HepG2 (cell line): Measurements from ENCODE around the gene PXYLP1. TPM values are rescaled to one million over a fixed set of nuclear protein-coding genes. Genes with fewer than 3 reads are reported as not detected.
A peak's percentile ranks its signal among the peaks of the same experiment; 100 is the strongest.

Source experiments
- ATAC-seq: fragments of 200-7000 bp; cut with Tn5 transposase; 3 replicates; pipeline ENCODE4 v1.9.1; 2020; ENCODE audit warnings: mild to moderate bottlenecking, moderate library complexity
- Bru-seq: library from RNA; stranded (reverse); fragments of 400-500 nt; gene quantifications from one replicate; lab custom pipeline; 2021; lab: Mats Ljungman, UMichigan
- BruChase-seq, 2 experiments: library from RNA; stranded (reverse); fragments of 400-500 nt; gene quantifications; one replicate each; lab custom pipeline; 2021; lab: Mats Ljungman, UMichigan
- BruUV-seq: library from RNA; stranded (reverse); fragments of 400-500 nt; replicated peaks from 2 replicates; lab custom pipeline; 2021; lab: Mats Ljungman, UMichigan
- CTCF ChIA-PET: fragments of 300-600 bp; formaldehyde crosslinking; extraction: SDS; loops from one replicate; lab custom pipeline; 2021; ENCODE audit warnings: low total read pairs, inconsistent platforms, low intra/inter-chr PET ratio; lab: Yijun Ruan, JAX
- POLR2A ChIA-PET: fragments of 350-600 bp; sonication (Branson Sonifier 250); formaldehyde crosslinking; loops from one replicate; lab custom pipeline; 2020; ENCODE audit warnings: antibody characterized with exemption, inconsistent platforms; lab: Yijun Ruan, JAX
- DNase-seq: peaks from one replicate; pipeline ENCODE4 v3.0.0-alpha.2; 2015; ENCODE audit warnings: low spot score
- FAIRE-seq: peaks from 3 replicates; lab custom pipeline; 2011; peaks lifted over from hg19 to GRCh38; lab: Jason Lieb, UNC
- H2AFZ ChIP-seq: one replicate; pipeline ENCODE4 v1.6.1; 2011; ENCODE audit warnings: low read length, inconsistent platforms
- H3K27ac ChIP-seq: fragments of 300-600 bp; 3 replicates; pipeline ENCODE4 v1.8.0; 2011; ENCODE audit warnings: mixed run types, mild to moderate bottlenecking, mixed read lengths, low read length, inconsistent platforms; ENCODE audit not compliant: insufficient read depth; ENCODE audit errors: extremely low read length
- H3K27me3 ChIP-seq, 2 experiments: fragments of 200-600 bp in 1 of 2; 2 replicates in 1 of 2; 3 replicates in 1 of 2; pipeline versions ENCODE4 v1.6.0 to v1.8.0; 2011; ENCODE audit warnings: low read length in 2 of 2, mild to moderate bottlenecking in 2 of 2, moderate library complexity in 2 of 2, inconsistent platforms in 1 of 2; ENCODE audit not compliant: insufficient read depth in 2 of 2, control insufficient read depth in 1 of 2
- H3K36me3 ChIP-seq, 2 experiments: fragments of 200-600 bp in 1 of 2; replicated peaks in 1 of 2; 2 replicates in 1 of 2; 3 replicates in 1 of 2; pipeline versions ENCODE4 v1.5.1 to v1.8.0; 2011; ENCODE audit warnings: low read length in 2 of 2, inconsistent platforms in 1 of 2; ENCODE audit not compliant: insufficient read depth in 2 of 2, control insufficient read depth in 1 of 2
- H3K4me1 ChIP-seq: 2 replicates; pipeline ENCODE4 v1.5.1; 2012; ENCODE audit warnings: low read length, inconsistent platforms; ENCODE audit not compliant: insufficient read depth
- H3K4me2 ChIP-seq: 2 replicates; pipeline ENCODE4 v1.6.0; 2011; ENCODE audit warnings: low read depth, low read length, inconsistent platforms
- H3K4me3 ChIP-seq, 3 experiments: fragments of 200-600 bp in 1 of 3; sonication (generic), shearing (Covaris generic) in 1 of 3; replicated peaks in 1 of 3; 2 replicates each; pipeline ENCODE4 v1.5.1; 2011 to 2016; ENCODE audit warnings: low read length in 3 of 3, inconsistent platforms in 2 of 3, low read depth in 2 of 3, mild to moderate bottlenecking in 2 of 3, control low read depth in 1 of 3, mixed read lengths in 1 of 3; ENCODE audit not compliant: insufficient read depth in 1 of 3
- H3K79me2 ChIP-seq: one replicate; pipeline ENCODE4 v1.6.1; 2011; ENCODE audit warnings: low read length, inconsistent platforms; ENCODE audit not compliant: insufficient read depth
- H3K9ac ChIP-seq: 2 replicates; pipeline ENCODE4 v1.6.0; 2011; ENCODE audit warnings: mild to moderate bottlenecking, low read depth, low read length, inconsistent platforms; ENCODE audit not compliant: insufficient read depth
- H3K9me3 ChIP-seq: 2 replicates; pipeline ENCODE4 v1.5.1; 2012; ENCODE audit warnings: mild to moderate bottlenecking, low read length
- H4K20me1 ChIP-seq: 2 replicates; pipeline ENCODE4 v1.6.0; 2011; ENCODE audit warnings: inconsistent platforms, mild to moderate bottlenecking, low read length, moderate library complexity; ENCODE audit not compliant: insufficient read depth
- GZF1 ChIP-seq: sonication (generic); formaldehyde crosslinking; IDR thresholded peaks from 2 replicates; pipeline ENCODE4 v1.5.1; 2020; ENCODE audit warnings: mild to moderate bottlenecking, missing genetic modification reagents
- HNRNPK ChIP-seq: fragments of 200-400 bp; formaldehyde crosslinking; IDR thresholded peaks from 2 replicates; pipeline ENCODE4 v1.6.1; 2018; ENCODE audit warnings: low read length, low read depth, moderate library complexity, mild to moderate bottlenecking; ENCODE audit not compliant: poor library complexity, severe bottlenecking
- HOXA3 ChIP-seq: sonication (generic); formaldehyde crosslinking; IDR thresholded peaks from 2 replicates; pipeline ENCODE4 v1.5.0; 2020; ENCODE audit warnings: missing genetic modification reagents
- IRX3 ChIP-seq: sonication (generic); formaldehyde crosslinking; IDR thresholded peaks from 2 replicates; pipeline ENCODE4 v1.8.1; 2023; ENCODE audit warnings: mild to moderate bottlenecking, low read depth, missing genetic modification reagents, borderline replicate concordance
- NFIB ChIP-seq: sonication (generic); formaldehyde crosslinking; IDR thresholded peaks from 2 replicates; pipeline ENCODE4 v1.9.0; 2021; ENCODE audit warnings: missing genetic modification reagents, mild to moderate bottlenecking, borderline replicate concordance
- PCBP1 ChIP-seq: fragments of 200-400 bp; formaldehyde crosslinking; IDR thresholded peaks from 2 replicates; pipeline ENCODE4 v1.6.1; 2017; ENCODE audit warnings: mild to moderate bottlenecking, low read depth, low read length, borderline replicate concordance
- POGZ ChIP-seq: sonication (generic); formaldehyde crosslinking; IDR thresholded peaks from 2 replicates; pipeline ENCODE4 v1.4.0; 2020; ENCODE audit warnings: mild to moderate bottlenecking, missing genetic modification reagents
- SALL1 ChIP-seq: sonication (generic); formaldehyde crosslinking; IDR thresholded peaks from 2 replicates; pipeline ENCODE4 v1.8.0; 2022; ENCODE audit warnings: mild to moderate bottlenecking, missing genetic modification reagents
- ZBTB7A ChIP-seq: sonication (generic); formaldehyde crosslinking; IDR thresholded peaks from 2 replicates; pipeline ENCODE4 v1.8.0; 2022; ENCODE audit warnings: mild to moderate bottlenecking, missing genetic modification reagents
- ZFX ChIP-seq: sonication (generic); formaldehyde crosslinking; IDR thresholded peaks from 2 replicates; pipeline ENCODE4 v1.4.0; 2020; ENCODE audit warnings: mild to moderate bottlenecking, low read depth, missing genetic modification reagents, moderate library complexity
- ZMYM3 ChIP-seq: sonication (generic); formaldehyde crosslinking; IDR thresholded peaks from 2 replicates; pipeline ENCODE4 v1.5.1; 2020; ENCODE audit warnings: mild to moderate bottlenecking, missing genetic modification reagents
- ZMYM4 ChIP-seq: sonication (generic); formaldehyde crosslinking; IDR thresholded peaks from 2 replicates; pipeline ENCODE4 v1.8.1; 2023; ENCODE audit warnings: mild to moderate bottlenecking, missing genetic modification reagents
- ZNF615 ChIP-seq: sonication (generic); formaldehyde crosslinking; IDR thresholded peaks from 2 replicates; pipeline ENCODE4 v1.5.0; 2020; ENCODE audit warnings: mild to moderate bottlenecking, missing genetic modification reagents, borderline replicate concordance
- WGBS: methylation state at CpG from one replicate; pipeline ENCODE4 v1.1.6; 2017; ENCODE audit warnings: low lambda C conversion rate; 5-methylcytosine and 5-hydroxymethylcytosine counted together
- in situ Hi-C: cut with HindIII; loops from 2 replicates; pipeline ENCODE4 v1.10.0; 2017; ENCODE audit warnings: low pct_unique_long_range_greater_than_20kb; ENCODE audit not compliant: extremely low pct_ligation_motif_present
- intact Hi-C: fragments of 100-400 bp; cut with micrococcal nuclease; formaldehyde crosslinking; loops from one replicate; pipeline ENCODE4 v1.10.0; 2022; ENCODE audit not compliant: unreplicated experiment
- long read RNA-seq, 2 experiments: library from RNA in 1 of 2; library from polyadenylated mRNA in 1 of 2; stranded (forward) in 1 of 2; unstranded in 1 of 2; transcript quantifications; one replicate each; pipeline ENCODE4 v2.0.0, GENCODE V29; 2019 to 2022
- polyA minus RNA-seq, 3 experiments: library from RNA; depleted of rRNA, polyadenylated mRNA; stranded (reverse); fragments of >200 nt; gene quantifications; 2 replicates each; pipeline ENCODE4 v1.2.3, GENCODE V29; 2011; ENCODE audit warnings: low replicate concordance in 1 of 3
- polyA plus RNA-seq, 8 experiments: library from polyadenylated mRNA; depleted of rRNA in 3 of 8; stranded (reverse) in 7 of 8; unstranded in 1 of 8; fragments of >200 nt; fragmentation: Illumina TruSeq in 4 of 8; extraction: Trizol in 4 of 8; gene quantifications; 2 replicates each; pipeline versions ENCODE4 v1.2.1 to v1.2.3, GENCODE V29; 2011 to 2016; ENCODE audit warnings: low read depth in 4 of 8, missing spikeins in 1 of 8, mixed read lengths in 1 of 8; ENCODE audit not compliant: insufficient read depth in 1 of 8
- total RNA-seq, 5 experiments: library from RNA; depleted of rRNA; stranded (reverse); fragments of >200 nt; fragmentation: Illumina TruSeq; extraction: Trizol; gene quantifications; 2 replicates each; pipeline ENCODE4 v1.2.3, GENCODE V29; 2016; ENCODE audit warnings: low read depth in 1 of 5
- TF ChIP-seq, protein P1 (sequence below): sonication (generic); formaldehyde crosslinking; IDR thresholded peaks from 2 replicates; pipeline ENCODE4 v1.8.0; 2022; ENCODE audit warnings: low read depth, missing genetic modification reagents

The PXYLP1 gene, protein sequence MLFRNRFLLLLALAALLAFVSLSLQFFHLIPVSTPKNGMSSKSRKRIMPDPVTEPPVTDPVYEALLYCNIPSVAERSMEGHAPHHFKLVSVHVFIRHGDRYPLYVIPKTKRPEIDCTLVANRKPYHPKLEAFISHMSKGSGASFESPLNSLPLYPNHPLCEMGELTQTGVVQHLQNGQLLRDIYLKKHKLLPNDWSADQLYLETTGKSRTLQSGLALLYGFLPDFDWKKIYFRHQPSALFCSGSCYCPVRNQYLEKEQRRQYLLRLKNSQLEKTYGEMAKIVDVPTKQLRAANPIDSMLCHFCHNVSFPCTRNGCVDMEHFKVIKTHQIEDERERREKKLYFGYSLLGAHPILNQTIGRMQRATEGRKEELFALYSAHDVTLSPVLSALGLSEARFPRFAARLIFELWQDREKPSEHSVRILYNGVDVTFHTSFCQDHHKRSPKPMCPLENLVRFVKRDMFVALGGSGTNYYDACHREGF
- total RNA-seq (2016; rRNA removed; fragmentation: Illumina TruSeq; extraction: Trizol) (6.4 and 8.1 TPM in 2 replicates), polyA plus RNA-seq (2011; rRNA removed) (4.9 and 5.7 TPM in 2 replicates), polyA minus RNA-seq (2011; rRNA and poly(A)+ RNA removed; ENCODE audit: low replicate concordance) (5.3 and 8.0 TPM in 2 replicates), Bru-seq, nascent RNA (percentile 51 among the genes with signal in this experiment), BruChase-seq, experiment 1, labeled RNA remaining after a 6-hour chase (percentile 52 among the genes with signal in this experiment), BruChase-seq, experiment 2, labeled RNA remaining after a 2-hour chase (percentile 49 among the genes with signal in this experiment)
- total RNA-seq (2016; cell fraction: cytosol; rRNA removed; fragmentation: Illumina TruSeq; extraction: Trizol; ENCODE audit: low read depth), result 3.5 and 4.5 TPM in 2 replicates
- 8.4 and 8.5 TPM in 2 replicates for total RNA-seq (2016; cell fraction: insoluble cytoplasmic fraction; rRNA removed; fragmentation: Illumina TruSeq; extraction: Trizol)
- 6.6 and 9.0 TPM in 2 replicates for total RNA-seq (2016; cell fraction: membrane; rRNA removed; fragmentation: Illumina TruSeq; extraction: Trizol)
- 13.1 and 13.2 TPM in 2 replicates for total RNA-seq (2016; cell fraction: nucleus; rRNA removed; fragmentation: Illumina TruSeq; extraction: Trizol)
- 3.5 and 3.6 TPM in 2 replicates for polyA plus RNA-seq (2011; cell fraction: cytosol; rRNA removed)
- 6.9 and 7.8 TPM in 2 replicates for polyA plus RNA-seq (2011; cell fraction: nucleus; rRNA removed)
- 5.2 and 6.5 TPM in 2 replicates for polyA plus RNA-seq (2012)
- 5.3 and 5.5 TPM in 2 replicates for polyA plus RNA-seq (2016; cell fraction: cytosol; fragmentation: Illumina TruSeq; extraction: Trizol; ENCODE audit: low read depth)
- 7.7 and 8.6 TPM in 2 replicates for polyA plus RNA-seq (2016; cell fraction: insoluble cytoplasmic fraction; fragmentation: Illumina TruSeq; extraction: Trizol; ENCODE audit: low read depth)
- polyA plus RNA-seq (2016; cell fraction: membrane; fragmentation: Illumina TruSeq; extraction: Trizol; ENCODE audit: low read depth), result 5.3 and 5.7 TPM in 2 replicates
- polyA plus RNA-seq (2016; cell fraction: nucleus; fragmentation: Illumina TruSeq; extraction: Trizol; ENCODE audit: insufficient read depth, low read depth), result 15.5 and 16.4 TPM in 2 replicates
- polyA minus RNA-seq (2011; cell fraction: cytosol; rRNA and poly(A)+ RNA removed), result 3.1 and 4.8 TPM in 2 replicates
- 6.4 and 9.3 TPM in 2 replicates for polyA minus RNA-seq (2011; cell fraction: nucleus; rRNA and poly(A)+ RNA removed)
- long read RNA-seq, experiment 1, partial matches to known transcripts, result 0 of 6 reads
- long read RNA-seq, experiment 1, other reads (novel, unspliced or antisense), result 1 of 6 reads
- long read RNA-seq, experiment 2, partial matches to known transcripts, result 3 of 7 reads
- long read RNA-seq, experiment 2, other reads (novel, unspliced or antisense), result 2 of 7 reads

DNA sequence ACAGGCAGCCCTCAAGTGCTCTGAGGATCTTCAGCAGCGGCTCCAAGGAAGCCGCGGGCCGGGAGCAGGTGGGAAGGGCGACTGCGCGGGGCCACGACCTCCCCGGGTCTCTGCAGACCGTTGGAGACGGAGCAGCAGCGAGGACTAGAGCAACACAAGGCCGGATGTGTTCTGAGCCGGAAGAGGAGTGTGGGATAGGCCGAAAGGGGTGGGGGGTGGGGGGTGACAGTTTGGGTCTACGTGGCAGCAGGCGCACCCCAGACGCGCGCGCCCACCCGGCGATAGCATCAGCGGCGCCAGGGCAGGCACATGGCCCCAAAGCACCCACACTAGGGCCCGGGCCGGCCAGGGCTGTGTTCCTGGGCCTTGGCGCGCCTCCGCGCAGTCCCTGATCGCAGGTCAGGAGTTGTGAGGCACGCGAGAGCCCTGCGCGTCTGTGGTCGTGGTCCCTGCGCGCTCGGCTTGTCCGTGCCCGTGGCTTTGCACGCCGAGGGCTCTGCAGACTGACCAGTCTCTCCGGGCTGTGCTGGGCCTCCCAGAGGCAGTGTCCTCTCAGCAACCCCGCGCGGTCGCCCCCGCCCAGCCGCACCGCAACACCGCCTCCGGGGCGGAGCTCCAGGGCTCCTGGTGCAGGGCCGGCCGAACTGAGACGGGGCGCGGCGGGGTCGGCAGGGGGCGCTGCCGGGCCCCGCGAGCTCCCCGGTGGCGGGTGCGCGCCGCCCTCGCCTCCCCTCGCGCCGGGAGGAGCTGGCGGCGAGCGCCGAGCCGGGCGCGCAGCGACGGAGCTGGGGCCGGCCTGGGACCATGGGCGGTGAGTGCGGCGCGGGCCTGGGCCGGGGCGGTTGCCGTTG lies at the start of gene PXYLP1:
PXYLP1 (plus strand) TSS at position 725 of the 851 bp plus-strand sequence. CDS start 28,351 bp downstream, outside the sequence.
- no peak for FAIRE-seq
- Histone ChIP-seq H3K27ac (peak within 1 kb of the TSS; percentile 45), H2AFZ (no peak within 1 kb of the TSS)
- TF ChIP-seq POGZ (CRISPR knock-in tag) (0 out of 2 replicates have a peak, but pooled peaks have one; percentile 50), ZBTB7A (0 out of 2 replicates have a peak, but pooled peaks have one; percentile 24), ZNF615 (no peak), ZFX (CRISPR knock-in tag) (peak; percentile 75), HOXA3 (CRISPR knock-in tag) (peak; percentile 80), PCBP1 (0 out of 2 replicates have a peak, but pooled peaks have one; percentile 76), ZMYM3 (CRISPR knock-in tag) (peak; percentile 67; the same call in 1 of the 2 replicates), ZMYM4 (0 out of 2 replicates have a peak, but pooled peaks have one; percentile 58), GZF1 (CRISPR knock-in tag) (no peak), IRX3 (CRISPR knock-in tag) (peak; percentile 53; the same call in 1 of the 2 replicates), SALL1 (peak; percentile 69), NFIB (CRISPR knock-in tag) (0 out of 2 replicates have a peak, but pooled peaks have one; percentile 66), HNRNPK (peak; percentile 96)
- TF ChIP-seq, protein P1, sequence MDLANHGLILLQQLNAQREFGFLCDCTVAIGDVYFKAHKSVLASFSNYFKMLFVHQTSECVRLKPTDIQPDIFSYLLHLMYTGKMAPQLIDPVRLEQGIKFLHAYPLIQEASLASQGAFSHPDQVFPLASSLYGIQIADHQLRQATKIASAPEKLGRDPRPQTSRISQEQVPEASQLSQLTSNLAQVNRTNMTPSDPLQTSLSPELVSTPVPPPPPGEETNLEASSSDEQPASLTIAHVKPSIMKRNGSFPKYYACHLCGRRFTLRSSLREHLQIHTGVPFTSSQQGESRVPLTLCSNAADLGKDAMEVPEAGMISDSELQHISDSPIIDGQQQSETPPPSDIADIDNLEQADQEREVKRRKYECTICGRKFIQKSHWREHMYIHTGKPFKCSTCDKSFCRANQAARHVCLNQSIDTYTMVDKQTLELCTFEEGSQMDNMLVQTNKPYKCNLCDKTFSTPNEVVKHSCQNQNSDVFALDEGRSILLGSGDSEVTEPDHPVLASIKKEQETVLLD, result peak; percentile 69

More for the DNA sequence above, at the start of gene PXYLP1:
- DNase-seq (peak; percentile 72), ATAC-seq (peak; percentile 89)
- H3K9ac ChIP-seq, result peak within 1 kb of the TSS; percentile 67
- no peaks in the 10 kb centered on the region for H3K9me3 ChIP-seq
- peaks cover 69% of the 10 kb centered on the region for H3K4me1 ChIP-seq
- no peaks in the 10 kb centered on the region for H3K36me3 ChIP-seq
- WGBS, result 82% methylated on average over 26 of the region's 92 CpGs
- no TSS peak for BruUV-seq
- H4K20me1 ChIP-seq, result no peaks in the 10 kb centered on the region
- peaks cover 0 to 11% of the 10 kb centered on the region in 2 experiments; a peak in 1 of 5 replicates for H3K27me3 ChIP-seq
- CTCF ChIA-PET, result interaction anchor here (1.1 to 2.5 kb wide), 2 partner anchors 25 to 48 kb away, joined by 4 to 10 read pairs; no protein-coding TSS in a partner anchor
- no peaks in the 10 kb centered on the region for H3K79me2 ChIP-seq
- H3K4me3 ChIP-seq, result peak within 1 kb of the TSS; percentile 60 to 82 (median 78)
- intact Hi-C loops, result no loop called here
- POLR2A ChIA-PET, result interaction anchor here (0.6 to 1.3 kb wide), 8 partner anchors 11 to 289 kb away, joined by 3 to 5 read pairs (median 3); no protein-coding TSS in a partner anchor
- peak within 1 kb of the TSS; percentile 82 for H3K4me2 ChIP-seq
- in situ Hi-C loops, result no loop called here
